Neural crest cell (in vitro differentiated cells): ENCODE data around the gene GNPNAT1. TPM values are rescaled to one million over a fixed set of nuclear protein-coding genes. Genes with fewer than 3 reads are reported as not detected.

Source experiments
- DNase-seq: peaks from one replicate; pipeline ENCODE4 v3.0.0; 2021; ENCODE audit warnings: low read depth, mixed read lengths, low spot score
- H3K27ac Mint-ChIP-seq: one replicate; pipeline ENCODE4 v1.8.0; 2021; ENCODE audit warnings: mild to moderate bottlenecking, mixed read lengths; ENCODE audit not compliant: unreplicated experiment
- H3K27me3 Mint-ChIP-seq: 2 replicates; pipeline ENCODE4 v1.8.0; 2021; ENCODE audit warnings: low read depth, mild to moderate bottlenecking, mixed read lengths
- H3K36me3 Mint-ChIP-seq: 2 replicates; pipeline ENCODE4 v1.8.0; 2021; ENCODE audit warnings: low read depth, mild to moderate bottlenecking, mixed read lengths
- H3K4me1 Mint-ChIP-seq: 2 replicates; pipeline ENCODE4 v1.8.0; 2021; ENCODE audit warnings: mixed read lengths
- H3K4me3 Mint-ChIP-seq: one replicate; pipeline ENCODE4 v1.8.0; 2021; ENCODE audit warnings: mild to moderate bottlenecking, mixed read lengths
- H3K9me3 Mint-ChIP-seq: 2 replicates; pipeline ENCODE4 v1.8.0; 2021; ENCODE audit warnings: mixed read lengths
- CTCF ChIP-seq: fragments of 200-600 bp; sonication (generic); conservative IDR thresholded peaks from 2 replicates; pipeline ENCODE4 v1.5.0; 2021; ENCODE audit warnings: antibody characterized with exemption, mild to moderate bottlenecking
- total RNA-seq: library from RNA; stranded (reverse); gene quantifications from 2 replicates; pipeline ENCODE4 v1.2.1, GENCODE V29; 2021

GNPNAT1 gene
- total RNA-seq, 1 donor from 2014 or later: 27.9 TPM

- Mint-ChIP-seq H3K27ac (no peak overlapping the region), H3K4me3 (no peak overlapping the region), H3K27me3 (no peaks in the 10 kb centered on the region), H3K9me3 (no peaks in the 10 kb centered on the region), H3K4me1 (no peaks in the 10 kb centered on the region), H3K36me3 (peaks cover 3% of the 10 kb centered on the region)
- DNase-seq: no peak
- no peak for TF ChIP-seq CTCF
These were observed 49.5 kb downstream of the GNPNAT1 start for GRCh38 chr14:52741865-52742264.

DNA sequence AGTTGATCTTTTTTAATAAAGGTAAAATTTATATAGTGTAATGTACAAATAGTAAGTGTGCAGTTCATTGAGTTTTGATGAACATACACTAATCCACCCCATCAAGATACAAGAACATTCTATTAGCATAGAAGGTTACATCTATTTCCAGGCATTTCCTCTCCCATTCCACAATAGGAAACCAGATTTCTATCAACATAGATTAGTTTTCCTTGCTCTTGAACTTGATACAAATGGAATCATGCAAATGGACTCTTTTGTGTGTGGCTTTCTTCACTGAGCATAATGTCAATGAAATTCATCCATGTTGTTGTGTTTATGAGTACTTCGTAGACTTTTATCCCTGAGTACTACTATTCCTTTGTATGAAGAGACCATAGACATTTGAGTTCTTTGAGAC is 50.7 kb downstream of the GNPNAT1 start:
- Mint-ChIP-seq H3K4me3 (no peak overlapping the region), H3K9me3 (no peaks in the 10 kb centered on the region), H3K36me3 (peaks cover 3% of the 10 kb centered on the region), H3K27me3 (no peaks in the 10 kb centered on the region), H3K27ac (no peak overlapping the region), H3K4me1 (peaks cover 5% of the 10 kb centered on the region)
- DNase-seq: no peak
- TF ChIP-seq CTCF: no peak

- TF ChIP-seq CTCF: no peak
- Mint-ChIP-seq H3K4me1 (peaks cover 13% of the 10 kb centered on the region), H3K27me3 (no peaks in the 10 kb centered on the region), H3K27ac (no peak overlapping the region), H3K4me3 (no peak overlapping the region), H3K36me3 (peaks cover 10% of the 10 kb centered on the region), H3K9me3 (peaks cover 2% of the 10 kb centered on the region)
- DNase-seq: no peak
These were observed 53.0 kb downstream of the GNPNAT1 start for GRCh38 chr14:52738409-52738808.

- peak overlapping the region; percentile 32 for H3K4me3 Mint-ChIP-seq
- peaks cover 2% of the 10 kb centered on the region for H3K9me3 Mint-ChIP-seq
- DNase-seq: no peak
- peaks cover 22% of the 10 kb centered on the region for H3K4me1 Mint-ChIP-seq
- TF ChIP-seq CTCF: no peak
- H3K36me3 Mint-ChIP-seq: peaks cover 14% of the 10 kb centered on the region
- no peak overlapping the region for H3K27ac Mint-ChIP-seq
- H3K27me3 Mint-ChIP-seq: no peaks in the 10 kb centered on the region
These were observed 55.4 kb downstream of the GNPNAT1 start for GRCh38 chr14:52735921-52736489.

DNA sequence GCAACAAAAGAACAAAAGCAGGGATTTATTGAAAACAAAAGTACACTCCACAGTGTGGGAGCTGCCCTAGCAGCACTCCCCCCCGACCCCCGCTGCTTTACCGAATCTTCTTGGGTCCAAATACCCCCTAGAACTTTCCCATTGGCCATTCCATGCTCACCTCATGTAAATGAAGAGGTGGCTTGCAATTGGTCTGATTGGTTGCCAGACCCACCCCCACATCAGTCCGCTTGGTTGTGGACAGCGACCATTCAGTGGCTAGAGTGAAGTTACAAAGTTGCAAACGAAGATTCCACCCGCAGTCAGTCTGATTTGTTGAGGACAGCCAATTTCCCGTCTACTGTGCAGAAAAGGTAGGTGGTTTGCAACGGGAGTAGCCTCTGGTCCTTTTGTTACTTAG is 57.6 kb downstream of the GNPNAT1 start:
- peaks cover 14% of the 10 kb centered on the region for H3K36me3 Mint-ChIP-seq
- no peak for DNase-seq
- peak overlapping the region; percentile 24 for H3K4me3 Mint-ChIP-seq
- no peaks in the 10 kb centered on the region for H3K27me3 Mint-ChIP-seq
- TF ChIP-seq CTCF: no peak
- H3K27ac Mint-ChIP-seq: no peak overlapping the region
- peaks cover 2% of the 10 kb centered on the region for H3K9me3 Mint-ChIP-seq
- peaks cover 32% of the 10 kb centered on the region for H3K4me1 Mint-ChIP-seq
